Transverse colon (tissue), 4 donors: ENCODE data around the gene MAP1LC3B.

Experiments used
- CTCF ChIP-seq, 5 experiments: fragments of 200-600 bp in 3 of 5; fragments of 450-650 bp in 2 of 5; sonication (generic) in 3 of 5; IDR thresholded peaks; 1 replicate in 2 of 5; 2 replicates in 3 of 5; pipeline ENCODE4 v1.5.1; 2016 to 2017; ENCODE audit warnings: antibody characterized with exemption in 5 of 5, inconsistent platforms in 3 of 5, mild to moderate bottlenecking in 2 of 5, moderate library complexity in 1 of 5
- EP300 ChIP-seq: sonication (generic); formaldehyde crosslinking; IDR thresholded peaks from one replicate; pipeline ENCODE4 v1.6.1; 2017; ENCODE audit warnings: antibody characterized with exemption, low read depth
- POLR2A ChIP-seq: fragments of 450-650 bp; IDR thresholded peaks from one replicate; pipeline ENCODE4 v1.6.1; 2016; ENCODE audit warnings: antibody characterized with exemption, mild to moderate bottlenecking, moderate library complexity
- POLR2AphosphoS5 ChIP-seq, 3 donors: sonication (generic); formaldehyde crosslinking; IDR thresholded peaks; one replicate each; pipeline ENCODE4 v1.6.1; 2016; ENCODE audit warnings: antibody characterized with exemption in 3 of 3

GRCh38 chr16:87416826-87417527, 24.8 kb downstream of the MAP1LC3B start:
- TF ChIP-seq POLR2AphosphoS5 (IDR thresholded peaks at IDR 0.05) = no peak
- peak; percentile 61 to 72 (median 66) for TF ChIP-seq CTCF (IDR thresholded peaks at IDR 0.05)
- no peak for TF ChIP-seq POLR2A
- TF ChIP-seq EP300 = no peak
